PC-9 (cell line): Measurements from ENCODE around the gene AKNAD1. TPM values are rescaled to one million over a fixed set of nuclear protein-coding genes. Genes with fewer than 3 reads are reported as not detected.

Source experiments
- BruUV-seq: library from RNA; stranded (reverse); fragments of 400-500 nt; replicated peaks from 2 replicates; lab custom pipeline; 2021; lab: Mats Ljungman, UMichigan
- CTCF ChIA-PET: fragments of 300-600 bp; sonication (Branson Sonifier 250); formaldehyde crosslinking; loops from one replicate; lab custom pipeline; 2022; ENCODE audit warnings: antibody characterized with exemption; lab: Charles Lee
- POLR2A ChIA-PET: fragments of 300-600 bp; sonication (Branson Sonifier 250); formaldehyde crosslinking; loops from one replicate; lab custom pipeline; 2022; ENCODE audit warnings: antibody characterized with exemption; ENCODE audit not compliant: unreplicated experiment; lab: Charles Lee
- DNase-seq, 2 experiments: peaks; one replicate each; pipeline versions ENCODE4 v3.0.0 to v3.0.0-alpha.2; 2015 to 2022; ENCODE audit warnings: mixed read lengths in 1 of 2
- H2AFZ ChIP-seq: fragments of 200-600 bp; sonication (generic); 2 replicates; pipeline ENCODE4 v1.8.1; 2017; ENCODE audit warnings: antibody characterized with exemption
- H3F3A ChIP-seq: fragments of 200-600 bp; sonication (generic); 2 replicates; pipeline ENCODE4 v1.8.1; 2017; ENCODE audit warnings: antibody characterized with exemption, mild to moderate bottlenecking, low read depth; ENCODE audit not compliant: insufficient read depth
- H3K27ac ChIP-seq: fragments of 200-600 bp; sonication (generic); 2 replicates; pipeline ENCODE4 v1.6.1; 2016; ENCODE audit warnings: mixed run types
- H3K27me3 ChIP-seq: fragments of 200-600 bp; sonication (generic); 2 replicates; pipeline ENCODE4 v1.6.1; 2016; ENCODE audit warnings: low read depth, mixed run types; ENCODE audit not compliant: insufficient read depth
- H3K36me3 ChIP-seq: fragments of 200-600 bp; sonication (generic); 2 replicates; pipeline ENCODE4 v1.6.1; 2016; ENCODE audit warnings: low read depth, mixed run types
- H3K4me1 ChIP-seq: fragments of 200-600 bp; sonication (generic); replicated peaks from 2 replicates; pipeline ENCODE4 v1.6.1; 2016; ENCODE audit warnings: mixed run types; ENCODE audit not compliant: insufficient read depth
- H3K4me2 ChIP-seq: fragments of 200-600 bp; sonication (generic); 2 replicates; pipeline ENCODE4 v1.6.1; 2017; ENCODE audit warnings: mixed run types
- H3K4me3 ChIP-seq: fragments of 200-600 bp; sonication (generic); 2 replicates; pipeline ENCODE4 v1.6.1; 2016; ENCODE audit warnings: mixed run types
- H3K79me2 ChIP-seq: fragments of 200-600 bp; sonication (generic); 2 replicates; pipeline ENCODE4 v1.6.1; 2017; ENCODE audit warnings: low read depth, mixed run types
- H3K9me2 ChIP-seq: fragments of 200-600 bp; sonication (generic); 2 replicates; pipeline ENCODE4 v1.8.1; 2017; ENCODE audit warnings: mild to moderate bottlenecking; ENCODE audit not compliant: insufficient read depth
- H3K9me3 ChIP-seq: fragments of 200-600 bp; sonication (generic); 2 replicates; pipeline ENCODE4 v1.8.1; 2016; ENCODE audit warnings: low read depth; ENCODE audit not compliant: insufficient read depth
- H4K20me1 ChIP-seq: fragments of 200-600 bp; sonication (generic); 2 replicates; pipeline ENCODE4 v1.8.1; 2017; ENCODE audit not compliant: insufficient read depth
- CTCF ChIP-seq: fragments of 200-600 bp; sonication (generic); conservative IDR thresholded peaks from 2 replicates; pipeline ENCODE4 v1.6.1; 2017; ENCODE audit warnings: mixed run types, antibody characterized with exemption, mild to moderate bottlenecking, moderate library complexity
- EZH2 ChIP-seq: fragments of 200-600 bp; sonication (generic); IDR thresholded peaks from 2 replicates; pipeline ENCODE4 v1.8.0; 2017; ENCODE audit warnings: antibody characterized with exemption, low read depth
- intact Hi-C: fragments of 100-400 bp; cut with micrococcal nuclease; formaldehyde crosslinking; loops from one replicate; pipeline ENCODE4 v1.10.0; 2022; ENCODE audit not compliant: unreplicated experiment
- total RNA-seq: library from RNA; stranded (reverse); gene quantifications from 2 replicates; pipeline ENCODE4 v1.2.3, GENCODE V29; 2021

AKNAD1 gene
- total RNA-seq, 1 experiment from 2014 or later: not detected

DNA sequence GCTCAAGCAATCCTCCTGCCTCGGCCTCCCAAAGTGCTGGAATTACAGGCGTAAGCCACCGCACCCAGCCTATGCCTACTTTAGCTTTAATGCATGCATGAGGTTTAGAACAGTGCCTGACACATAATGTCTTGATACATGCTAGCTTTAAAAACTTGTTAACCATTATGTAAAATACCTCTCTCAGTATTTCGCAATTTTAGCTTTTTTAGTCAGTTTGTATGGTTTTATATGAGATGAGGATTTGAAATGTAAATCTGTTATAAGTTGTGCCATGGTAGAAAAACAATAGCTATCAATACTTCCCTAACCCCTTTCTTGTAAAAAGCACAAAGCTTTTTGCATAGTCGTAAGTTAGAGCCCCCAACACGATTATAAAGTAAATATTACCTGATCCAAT lies 4.7 kb upstream of the AKNAD1 start:
- TF ChIP-seq EZH2 (no peak), CTCF (no peak)
- H3F3A ChIP-seq: peaks cover 12% of the 10 kb centered on the region
- H3K4me2 ChIP-seq: no peak overlapping the region
- CTCF ChIA-PET: no interaction called here
- no peak overlapping the region for H2AFZ ChIP-seq
- H4K20me1 ChIP-seq: no peaks in the 10 kb centered on the region
- BruUV-seq: no TSS peak
- POLR2A ChIA-PET: interaction anchor here (0.6 kb wide), 1 partner anchor 22 kb away, joined by 3 read pairs; no protein-coding TSS in a partner anchor
- intact Hi-C loops: no loop called here
- H3K27ac ChIP-seq: no peak overlapping the region
- H3K4me3 ChIP-seq: no peak overlapping the region
- no peak for DNase-seq
- no peaks in the 10 kb centered on the region for H3K9me3 ChIP-seq
- H3K9me2 ChIP-seq: no peaks in the 10 kb centered on the region
- peaks cover 16% of the 10 kb centered on the region for H3K4me1 ChIP-seq
- no peaks in the 10 kb centered on the region for H3K79me2 ChIP-seq
- H3K27me3 ChIP-seq: no peaks in the 10 kb centered on the region
- H3K36me3 ChIP-seq: no peaks in the 10 kb centered on the region

DNA sequence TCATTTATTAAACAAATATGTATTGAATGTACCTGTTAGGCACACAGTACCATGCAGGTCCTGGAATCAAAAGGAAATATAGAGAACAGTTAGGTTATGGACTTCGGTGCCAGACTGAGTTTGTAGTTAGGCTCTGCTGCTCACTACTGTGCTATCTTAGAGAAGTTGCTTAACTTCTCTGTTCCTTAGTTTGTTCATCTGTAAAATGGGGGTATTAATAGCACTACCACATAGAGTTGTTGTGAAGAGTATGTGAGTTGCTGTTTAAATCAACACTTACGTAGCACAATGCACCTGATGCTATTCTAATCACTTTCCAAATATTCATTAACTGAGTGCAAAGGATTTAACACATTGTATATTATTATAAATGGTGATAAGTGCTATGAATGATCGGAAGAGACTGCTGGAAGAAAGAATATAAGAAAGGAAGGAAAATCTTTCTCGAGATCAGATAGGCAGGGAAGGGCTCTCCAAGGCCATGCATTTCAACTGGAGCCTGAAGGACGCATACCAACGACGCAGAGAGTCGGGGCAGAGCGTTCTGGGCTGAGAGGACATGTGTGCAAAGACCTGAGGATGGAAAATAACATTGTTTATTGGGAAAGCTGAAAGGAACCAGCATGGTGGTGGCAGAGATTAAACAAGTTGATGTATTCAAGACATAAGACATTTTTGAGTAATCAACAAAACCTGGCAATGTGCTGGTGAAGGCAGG lies 3.5 kb upstream of the AKNAD1 start:
- no TSS peak for BruUV-seq
- H3K4me1 ChIP-seq: peaks cover 9% of the 10 kb centered on the region

DNA sequence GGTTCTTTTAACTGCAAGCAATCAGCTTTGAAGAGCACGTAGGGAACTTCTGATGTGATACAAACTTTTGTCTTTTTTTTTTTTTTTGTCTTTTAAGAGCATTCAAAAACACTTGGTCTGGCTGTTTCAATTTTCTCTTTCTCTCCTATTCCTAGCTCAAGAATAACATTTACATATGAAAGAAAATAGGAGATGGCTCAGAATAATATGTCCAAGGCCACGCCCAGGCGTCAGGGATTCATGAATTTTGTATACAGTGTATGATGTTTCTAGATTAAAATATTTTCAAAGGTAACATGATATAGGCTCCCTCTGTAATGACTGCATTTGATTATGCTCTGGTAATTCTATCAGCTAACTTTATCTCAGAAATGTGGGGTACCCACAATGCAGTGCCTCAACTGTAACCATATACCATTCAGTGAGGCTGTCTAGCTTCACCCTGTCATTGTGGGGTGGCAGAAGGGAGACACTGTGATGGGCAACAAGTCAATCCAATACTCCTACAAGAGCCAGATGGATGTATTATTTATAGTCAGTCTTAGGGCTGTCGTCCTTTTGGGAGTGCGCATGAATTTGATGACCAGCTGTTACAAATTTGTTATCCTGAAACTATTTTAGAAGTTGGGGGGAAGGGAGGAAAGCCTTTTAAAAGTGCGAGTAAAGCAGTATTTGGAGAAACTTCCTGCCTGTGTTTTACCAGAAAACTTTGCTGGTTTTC lies 1.5 kb upstream of the AKNAD1 start:
- TF ChIP-seq EZH2 (no peak), CTCF (no peak)
- H4K20me1 ChIP-seq: no peaks in the 10 kb centered on the region
- no peaks in the 10 kb centered on the region for H3F3A ChIP-seq
- no peak overlapping the region for H3K4me2 ChIP-seq
- CTCF ChIA-PET: no interaction called here
- H3K4me3 ChIP-seq: no peak overlapping the region
- POLR2A ChIA-PET: no interaction called here
- H3K9me2 ChIP-seq: no peaks in the 10 kb centered on the region
- no TSS peak for BruUV-seq
- intact Hi-C loops: no loop called here
- H3K79me2 ChIP-seq: no peaks in the 10 kb centered on the region
- H2AFZ ChIP-seq: no peak overlapping the region
- no peaks in the 10 kb centered on the region for H3K9me3 ChIP-seq
- no peaks in the 10 kb centered on the region for H3K36me3 ChIP-seq
- no peaks in the 10 kb centered on the region for H3K27me3 ChIP-seq
- H3K4me1 ChIP-seq: no peaks in the 10 kb centered on the region
- no peak for DNase-seq
- no peak overlapping the region for H3K27ac ChIP-seq

More for the DNA sequence above, 3.5 kb upstream of the AKNAD1 start:
- CTCF ChIA-PET: no interaction called here
- TF ChIP-seq EZH2 (no peak), CTCF (no peak)
- Histone ChIP-seq H3K27ac (no peak overlapping the region), H3K79me2 (no peaks in the 10 kb centered on the region), H3K36me3 (no peaks in the 10 kb centered on the region), H3K4me2 (no peak overlapping the region), H4K20me1 (no peaks in the 10 kb centered on the region), H3K9me3 (no peaks in the 10 kb centered on the region), H3K4me3 (no peak overlapping the region), H3K9me2 (no peaks in the 10 kb centered on the region), H2AFZ (no peak overlapping the region), H3K27me3 (no peaks in the 10 kb centered on the region), H3F3A (peaks cover 7% of the 10 kb centered on the region)
- DNase-seq: no peak
- intact Hi-C loops: no loop called here
- POLR2A ChIA-PET: no interaction called here
